ENCODE results near the gene CD248. TPM values are rescaled to one million over a fixed set of nuclear protein-coding genes. Genes with fewer than 3 reads are reported as not detected.

Gene CD248
- total and polyA plus RNA-seq, 9 donors = 4.9 to 47.9 (median 17.2) TPM

DNA sequence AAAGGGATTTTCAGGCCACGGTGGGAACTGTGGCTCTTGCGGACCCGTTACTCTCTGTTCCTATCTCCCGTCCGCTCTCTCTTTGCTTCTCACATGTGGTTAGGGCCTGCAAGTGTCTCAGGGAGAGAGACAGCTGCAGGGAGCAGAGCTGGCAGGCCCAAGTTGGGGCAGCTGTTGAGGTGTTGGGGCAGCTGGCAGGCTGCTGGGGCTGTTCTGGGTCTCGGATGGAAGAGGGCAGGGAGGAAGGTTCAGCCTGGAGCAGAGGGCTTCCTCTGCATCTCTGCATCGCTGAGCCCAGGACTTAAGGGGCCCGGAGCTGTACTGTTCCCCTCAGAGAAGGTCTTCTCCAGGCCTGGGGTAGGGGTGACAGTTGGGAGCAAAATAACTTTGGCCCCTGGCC lies 41.4 kb downstream of the CD248 start:
- no peaks in the 10 kb centered on the region for H3K4me1 ChIP-seq (ENCODE audit: insufficient read depth)
- H3K27me3 ChIP-seq = no peaks in the 10 kb centered on the region
- intact Hi-C loops (cut with DNase I) = no loop called here
- TF ChIP-seq, protein P1, sequence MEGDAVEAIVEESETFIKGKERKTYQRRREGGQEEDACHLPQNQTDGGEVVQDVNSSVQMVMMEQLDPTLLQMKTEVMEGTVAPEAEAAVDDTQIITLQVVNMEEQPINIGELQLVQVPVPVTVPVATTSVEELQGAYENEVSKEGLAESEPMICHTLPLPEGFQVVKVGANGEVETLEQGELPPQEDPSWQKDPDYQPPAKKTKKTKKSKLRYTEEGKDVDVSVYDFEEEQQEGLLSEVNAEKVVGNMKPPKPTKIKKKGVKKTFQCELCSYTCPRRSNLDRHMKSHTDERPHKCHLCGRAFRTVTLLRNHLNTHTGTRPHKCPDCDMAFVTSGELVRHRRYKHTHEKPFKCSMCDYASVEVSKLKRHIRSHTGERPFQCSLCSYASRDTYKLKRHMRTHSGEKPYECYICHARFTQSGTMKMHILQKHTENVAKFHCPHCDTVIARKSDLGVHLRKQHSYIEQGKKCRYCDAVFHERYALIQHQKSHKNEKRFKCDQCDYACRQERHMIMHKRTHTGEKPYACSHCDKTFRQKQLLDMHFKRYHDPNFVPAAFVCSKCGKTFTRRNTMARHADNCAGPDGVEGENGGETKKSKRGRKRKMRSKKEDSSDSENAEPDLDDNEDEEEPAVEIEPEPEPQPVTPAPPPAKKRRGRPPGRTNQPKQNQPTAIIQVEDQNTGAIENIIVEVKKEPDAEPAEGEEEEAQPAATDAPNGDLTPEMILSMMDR (IDR thresholded peaks at IDR 0.05) = no peak
- no peak for TF ChIP-seq EP300 (IDR thresholded peaks at IDR 0.05)
- no peak for TF ChIP-seq POLR2A (IDR thresholded peaks at IDR 0.05)
- no peak overlapping the region for H3K27ac ChIP-seq
- H3K9me3 ChIP-seq = no peaks in the 10 kb centered on the region
- no peak overlapping the region for H3K4me3 ChIP-seq
- no peaks in the 10 kb centered on the region for H3K36me3 ChIP-seq
- DNase-seq = no peak
- WGBS, 3 donors = 86 to 91% (median 90%) methylated on average over 8 of the region's 8 CpGs

DNA sequence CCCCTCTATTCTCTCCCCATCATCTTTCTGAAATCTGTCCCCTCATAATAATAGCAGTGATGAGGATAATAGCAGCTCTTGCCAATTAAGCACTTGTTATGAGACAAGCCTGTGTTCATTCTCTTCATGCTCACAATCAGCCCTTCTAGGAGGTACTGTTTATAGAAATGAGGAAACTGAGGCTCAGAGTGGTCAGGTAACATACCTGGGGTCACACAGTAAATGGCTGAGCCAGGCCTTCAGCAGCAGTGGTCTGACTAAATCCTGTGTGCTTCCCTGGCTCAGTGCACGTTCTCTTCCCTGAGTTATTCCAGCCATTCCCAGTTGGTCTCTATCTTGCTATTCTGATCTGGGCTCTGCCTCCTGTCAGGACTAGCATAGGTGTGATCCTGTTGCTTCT lies 42.6 kb downstream of the CD248 start:
- TF ChIP-seq, protein P1 (IDR thresholded peaks at IDR 0.05) = no peak
- TF ChIP-seq POLR2A (IDR thresholded peaks at IDR 0.05) = no peak
- TF ChIP-seq EP300 (IDR thresholded peaks at IDR 0.05) = no peak
- H3K4me1 ChIP-seq (ENCODE audit: insufficient read depth) = no peaks in the 10 kb centered on the region
- WGBS, 3 donors = 56 to 67% (median 59%) methylated on average over 1 of the region's 1 CpG
- no peaks in the 10 kb centered on the region for H3K9me3 ChIP-seq
- H3K27ac ChIP-seq = no peak overlapping the region
- DNase-seq = no peak
- H3K4me3 ChIP-seq = no peak overlapping the region
- H3K27me3 ChIP-seq = no peaks in the 10 kb centered on the region
- H3K36me3 ChIP-seq = no peaks in the 10 kb centered on the region
- intact Hi-C loops (cut with DNase I) = no loop called here

DNA sequence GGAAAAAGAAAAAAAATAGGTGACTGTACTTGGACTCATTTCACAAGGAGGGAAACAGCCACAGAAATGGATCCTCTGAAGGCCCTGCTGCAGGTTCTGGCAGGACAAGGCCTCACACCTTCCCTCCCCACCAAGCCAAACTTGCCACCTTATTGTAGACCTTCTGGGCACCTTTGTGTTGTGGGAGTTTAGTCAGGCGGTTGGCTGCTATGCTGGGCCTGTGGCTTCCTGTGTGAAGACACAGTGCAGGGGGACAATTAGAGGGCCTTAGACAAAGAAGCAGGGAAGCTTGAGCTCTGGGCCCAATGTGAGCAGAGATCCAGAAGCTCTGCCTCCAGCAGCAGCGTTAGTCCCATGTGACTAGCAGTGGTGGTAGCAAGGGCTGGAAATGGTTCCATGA lies 44.2 kb downstream of the CD248 start:
- Histone ChIP-seq H3K9me3 (no peaks in the 10 kb centered on the region), H3K27ac (no peak overlapping the region), H3K4me3 (no peak overlapping the region), H3K4me1 (ENCODE audit: insufficient read depth) (no peaks in the 10 kb centered on the region), H3K27me3 (no peaks in the 10 kb centered on the region), H3K36me3 (no peaks in the 10 kb centered on the region)
- TF ChIP-seq POLR2A (IDR thresholded peaks at IDR 0.05) (no peak), EP300 (IDR thresholded peaks at IDR 0.05) (no peak)
- TF ChIP-seq, protein P1 (IDR thresholded peaks at IDR 0.05) = no peak
- intact Hi-C loops (cut with DNase I) = no loop called here
- WGBS, 3 donors = 81 to 90% (median 90%) methylated on average over 2 of the region's 2 CpGs
- no peak for DNase-seq

- Histone ChIP-seq H3K9me3 (no peaks in the 10 kb centered on the region), H3K36me3 (no peaks in the 10 kb centered on the region), H3K27ac (no peak overlapping the region), H3K4me1 (ENCODE audit: insufficient read depth) (peaks cover under 1% of the 10 kb centered on the region), H3K4me3 (no peak overlapping the region), H3K27me3 (no peaks in the 10 kb centered on the region)
- TF ChIP-seq EP300 (IDR thresholded peaks at IDR 0.05) (no peak), POLR2A (IDR thresholded peaks at IDR 0.05) (no peak)
- TF ChIP-seq, protein P1 (IDR thresholded peaks at IDR 0.05) = no peak
- WGBS, 3 donors = 88 to 93% (median 90%) methylated on average over 7 of the region's 7 CpGs
- intact Hi-C loops (cut with DNase I) = no loop called here
- no peak for DNase-seq
Measured at GRCh38 chr11:66271816-66272215, 45.0 kb downstream of the CD248 start.
